Measurements from ENCODE around the gene AKIRIN1.
"Not testable (repeated sequence)": the region's sequence is repeated elsewhere in the genome, so short reads cannot be mapped to it uniquely, and the experiment has no call there.

Gene AKIRIN1

GRCh38 chr1:39045231-39045630, 54.2 kb downstream of the AKIRIN1 start:
- DNase-seq (ENCODE audit: low read depth) = no peak

DNA sequence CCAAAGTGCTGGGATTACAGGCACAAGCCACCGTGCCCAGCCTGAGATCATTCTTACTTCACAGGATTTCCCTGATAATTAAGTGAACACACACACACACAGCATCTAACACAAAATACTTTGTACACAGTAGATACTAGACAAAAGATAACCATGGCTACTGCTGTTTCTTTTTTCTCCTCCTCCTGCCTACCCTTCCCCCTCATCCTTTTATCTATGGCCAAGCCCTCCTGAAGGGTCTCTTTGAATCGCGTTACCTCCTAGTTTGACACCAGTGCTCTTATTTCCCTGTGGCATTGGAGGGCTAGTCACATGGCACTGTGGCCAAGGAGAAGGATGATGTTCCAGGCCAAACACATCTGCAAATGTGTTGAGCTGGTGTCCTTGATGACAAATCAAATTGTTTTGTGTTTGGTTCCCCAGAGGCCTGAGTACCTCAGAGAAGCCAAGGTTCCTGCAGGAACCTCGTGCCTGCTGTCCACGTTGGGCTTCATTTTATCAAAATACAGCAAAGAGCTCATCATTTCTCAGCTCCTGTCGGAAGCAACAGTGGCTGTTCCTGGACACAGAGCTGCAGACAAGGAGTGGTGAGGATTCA, 55.6 kb downstream of the AKIRIN1 start:
- DNase-seq (ENCODE audit: low read depth) = no peak

DNA sequence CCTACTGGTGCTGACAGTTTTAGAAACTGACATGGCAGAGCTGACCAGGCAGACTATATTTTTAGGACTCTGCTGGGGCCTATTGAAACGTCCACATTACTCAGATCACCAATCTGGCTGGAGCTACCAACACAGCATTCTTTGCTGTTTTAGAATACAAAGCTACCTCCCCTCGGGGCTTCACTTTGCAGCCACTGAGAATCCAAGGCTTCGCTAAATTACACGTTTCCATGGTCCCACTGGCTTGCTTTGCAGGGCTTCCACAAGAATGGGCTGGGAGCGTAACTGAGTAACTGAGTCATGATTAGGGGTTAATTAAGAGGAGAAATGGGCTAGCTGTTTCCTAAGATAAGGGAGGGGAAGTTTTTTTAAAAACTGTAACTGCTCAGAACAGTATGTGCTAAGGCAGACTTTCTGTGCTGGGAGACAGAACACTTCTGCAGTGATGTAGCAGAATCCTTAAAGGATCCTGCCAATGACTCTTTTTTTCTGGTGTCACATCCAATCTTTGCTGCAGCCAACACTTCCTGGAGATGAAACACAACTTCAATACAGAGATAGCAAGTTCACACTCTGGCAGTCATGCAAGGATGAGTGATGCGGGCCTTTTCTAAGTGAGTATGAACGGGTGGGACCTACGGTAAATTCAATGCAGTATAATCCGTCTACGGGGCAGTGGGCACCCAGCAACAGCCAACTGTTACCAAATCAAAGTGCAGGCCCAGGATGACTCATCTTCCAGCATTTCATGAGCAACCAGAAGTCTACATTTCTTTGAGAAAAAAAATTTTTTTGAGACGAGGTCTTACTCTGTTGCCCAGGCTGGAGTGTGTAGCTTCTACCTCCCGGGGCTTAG, 56.5 kb downstream of the AKIRIN1 start:
- no peak for DNase-seq (ENCODE audit: low read depth)

DNA sequence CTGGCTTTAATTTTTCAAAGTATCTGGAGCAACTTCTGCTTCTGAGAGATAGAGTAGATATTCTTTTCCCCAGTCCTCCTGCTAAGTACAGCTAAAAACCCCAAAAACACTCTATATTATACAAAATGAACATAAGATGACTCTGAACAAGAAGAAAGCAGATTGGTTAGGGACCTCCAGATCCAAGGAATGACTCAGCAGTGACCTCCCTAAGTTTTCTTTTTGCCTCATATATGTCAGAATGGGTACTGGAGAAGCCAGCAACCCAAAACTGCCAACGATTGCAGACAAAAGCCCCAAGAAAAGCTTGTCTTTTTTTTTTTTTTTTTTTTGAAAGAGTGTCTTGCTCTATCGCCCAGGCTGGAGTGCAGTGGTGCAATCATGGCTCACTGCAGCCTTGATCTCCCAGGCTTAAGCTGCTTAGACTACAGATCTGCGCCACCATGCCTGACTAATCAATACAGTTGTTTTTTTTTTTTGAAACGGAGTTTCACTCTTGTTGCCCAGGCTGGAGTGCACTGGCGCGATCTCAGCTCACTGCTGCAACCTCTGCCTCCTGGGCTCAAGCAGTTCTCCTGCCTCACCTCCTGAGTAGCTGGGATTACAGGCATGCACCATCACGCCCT, 57.8 kb downstream of the AKIRIN1 start:
- no peak for DNase-seq (ENCODE audit: low read depth)

DNA sequence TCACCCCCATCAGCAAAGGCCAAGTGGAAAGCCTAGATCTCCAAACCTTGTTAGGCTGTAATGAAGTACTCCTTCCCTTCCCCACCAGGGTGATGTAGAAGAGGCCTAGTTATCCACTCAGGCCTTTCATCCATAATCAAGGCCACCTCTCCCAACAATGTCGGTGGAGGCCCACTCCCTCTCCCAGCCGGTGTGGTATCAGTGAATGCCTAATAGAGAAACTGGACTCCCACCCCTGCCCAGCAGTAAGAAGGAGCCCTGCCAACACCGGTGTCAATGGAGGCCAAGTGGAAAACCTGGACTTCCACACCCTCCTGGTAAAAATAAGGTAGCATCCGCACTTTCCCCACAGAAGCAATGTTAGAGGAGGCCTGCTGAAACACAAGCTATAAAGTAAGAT, 58.9 kb downstream of the AKIRIN1 start:
- no peak for DNase-seq (ENCODE audit: low read depth)

- DNase-seq (ENCODE audit: low read depth) = not testable (repeated sequence)
Measured at GRCh38 chr1:39051193-39051850, 60.2 kb downstream of the AKIRIN1 start.

- no peak for DNase-seq (ENCODE audit: low read depth)
Measured at GRCh38 chr1:39051956-39052355, 60.9 kb downstream of the AKIRIN1 start.

DNA sequence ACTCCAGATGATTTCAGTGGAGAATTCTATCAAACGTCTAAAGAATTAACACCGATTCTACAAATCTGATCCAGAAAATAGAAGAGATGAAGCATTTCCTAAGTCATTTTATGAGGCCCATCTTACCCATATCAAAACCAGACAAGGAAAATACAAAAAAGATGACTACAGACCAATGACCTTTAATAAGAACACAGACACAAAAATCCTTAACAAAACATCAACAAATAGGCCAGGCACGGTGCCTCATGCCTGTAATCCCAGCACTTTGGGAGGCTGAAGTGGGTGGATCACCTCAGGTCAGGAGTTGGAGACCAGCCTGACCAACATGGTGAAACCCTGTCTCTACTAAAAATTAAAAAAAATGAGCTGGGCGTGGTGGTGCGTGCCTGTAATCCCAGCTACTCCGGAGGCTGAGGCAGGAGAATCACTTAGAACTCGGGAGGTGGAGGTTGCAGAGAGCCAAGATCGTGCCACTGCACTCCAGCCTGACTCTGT, 64.2 kb downstream of the AKIRIN1 start:
- DNase-seq (ENCODE audit: low read depth) = not testable (repeated sequence)
